ENCODE measurements around the gene STX8. TPM values are rescaled to one million over a fixed set of nuclear protein-coding genes. Genes with fewer than 3 reads are reported as not detected.

The STX8 gene
- total and polyA plus RNA-seq, 7 donors = 40.4 to 104 (median 72.6) TPM

GRCh38 chr17:9204637-9205329, 370.8 kb downstream of the STX8 start:
- TF ChIP-seq EP300 (IDR thresholded peaks at IDR 0.05) (no peak), POLR2AphosphoS5 (IDR thresholded peaks at IDR 0.05) (no peak), CTCF (IDR thresholded peaks at IDR 0.05) (no peak), POLR2A (IDR thresholded peaks at IDR 0.05) (no peak)
- Histone ChIP-seq H3K4me1 (peaks cover 0 to 19% (median 7%) of the 10 kb centered on the region in 4 donors), H3K27ac (no peak overlapping the region), H3K4me3 (no peak overlapping the region), H3K36me3 (no peaks in the 10 kb centered on the region), H3K27me3 (no peaks in the 10 kb centered on the region), H3K9me3 (no peaks in the 10 kb centered on the region)
- intact Hi-C loops (cut with DNase I) = no loop called here
- DNase-seq = no peak
- WGBS, 2 donors = 71 to 94% methylated on average over 5 of the region's 5 CpGs

GRCh38 chr17:9203771-9204425, 371.7 kb downstream of the STX8 start:
- intact Hi-C loops (cut with DNase I) = no loop called here
- Histone ChIP-seq H3K4me1 (peaks cover 0 to 19% (median 7%) of the 10 kb centered on the region in 4 donors), H3K9me3 (no peaks in the 10 kb centered on the region), H3K27ac (no peak overlapping the region), H3K27me3 (no peaks in the 10 kb centered on the region), H3K4me3 (no peak overlapping the region), H3K36me3 (no peaks in the 10 kb centered on the region)
- WGBS, 2 donors = 65 to 83% methylated on average over 3 of the region's 3 CpGs
- TF ChIP-seq EP300 (IDR thresholded peaks at IDR 0.05) = no peak
- no peak for TF ChIP-seq POLR2A (IDR thresholded peaks at IDR 0.05)
- no peak for TF ChIP-seq POLR2AphosphoS5 (IDR thresholded peaks at IDR 0.05)
- TF ChIP-seq CTCF (IDR thresholded peaks at IDR 0.05) = no peak
- DNase-seq = no peak

- no peak overlapping the region for H3K4me3 ChIP-seq
- WGBS, 2 donors = 80 to 92% methylated on average over 5 of the region's 5 CpGs
- no peak overlapping the region for H3K27ac ChIP-seq
- no peak for TF ChIP-seq CTCF (IDR thresholded peaks at IDR 0.05)
- no peak for TF ChIP-seq POLR2AphosphoS5 (IDR thresholded peaks at IDR 0.05)
- TF ChIP-seq POLR2A (IDR thresholded peaks at IDR 0.05) = no peak
- TF ChIP-seq EP300 (IDR thresholded peaks at IDR 0.05) = no peak
- H3K9me3 ChIP-seq = no peaks in the 10 kb centered on the region
- no peaks in the 10 kb centered on the region for H3K36me3 ChIP-seq
- intact Hi-C loops (cut with DNase I) = no loop called here
- DNase-seq = no peak
- peaks cover 0 to 17% (median 7%) of the 10 kb centered on the region in 4 donors for H3K4me1 ChIP-seq
- H3K27me3 ChIP-seq = no peaks in the 10 kb centered on the region
These were observed 373.1 kb downstream of the STX8 start for GRCh38 chr17:9202532-9202931.

GRCh38 chr17:9200699-9201359, 374.8 kb downstream of the STX8 start:
- Histone ChIP-seq H3K4me1 (peaks cover 0 to 2% (median under 1%) of the 10 kb centered on the region in 4 donors), H3K27me3 (no peaks in the 10 kb centered on the region), H3K9me3 (no peaks in the 10 kb centered on the region), H3K4me3 (no peak overlapping the region), H3K27ac (no peak overlapping the region), H3K36me3 (no peaks in the 10 kb centered on the region)
- 80 to 86% methylated on average over 5 of the region's 5 CpGs for WGBS, 2 donors
- intact Hi-C loops (cut with DNase I) = no loop called here
- DNase-seq = no peak
- TF ChIP-seq CTCF (IDR thresholded peaks at IDR 0.05) = no peak
- TF ChIP-seq POLR2A (IDR thresholded peaks at IDR 0.05) = no peak
- no peak for TF ChIP-seq POLR2AphosphoS5 (IDR thresholded peaks at IDR 0.05)
- no peak for TF ChIP-seq EP300 (IDR thresholded peaks at IDR 0.05)

Small RNA genes within 50 kb of the gene (small RNA-seq; reads per million reads assigned to genes)
- 0 reads per million in 3 donors for gene AC005695.3

Other genes with a start within 250 kb of the STX8 start
- gene CFAP52, start 822 bp upstream of the STX8 start, total RNA-seq = under 1 TPM in 1 of 4 donors, not detected in 3; 0.99 TPM
- gene CFAP52, start 822 bp upstream of the STX8 start, polyA plus RNA-seq = under 1 TPM in 1 of 3 donors, not detected in 2; 0.03 TPM
- gene USP43, start 69.7 kb upstream of the STX8 start, total RNA-seq = under 1 TPM in 2 of 4 donors, not detected in 2; under 0.01 to 0.16 TPM
- 1 to 10 TPM; 4.2 to 6.9 (median 4.2) TPM for gene USP43, start 69.7 kb upstream of the STX8 start, polyA plus RNA-seq
- gene DHRS7C, start 215.8 kb upstream of the STX8 start, total RNA-seq = not detected
- gene DHRS7C, start 215.8 kb upstream of the STX8 start, polyA plus RNA-seq = under 1 TPM in 1 of 3 donors, not detected in 2; 0.92 TPM
- not detected for gene GSG1L2, start 246.3 kb upstream of the STX8 start, total RNA-seq
- not detected for gene GSG1L2, start 246.3 kb upstream of the STX8 start, polyA plus RNA-seq